ENCODE results near the gene FIS1.
"Not testable (repeated sequence)": the region's sequence is repeated elsewhere in the genome, so short reads cannot be mapped to it uniquely, and the experiment has no call there.

Gene FIS1

DNA sequence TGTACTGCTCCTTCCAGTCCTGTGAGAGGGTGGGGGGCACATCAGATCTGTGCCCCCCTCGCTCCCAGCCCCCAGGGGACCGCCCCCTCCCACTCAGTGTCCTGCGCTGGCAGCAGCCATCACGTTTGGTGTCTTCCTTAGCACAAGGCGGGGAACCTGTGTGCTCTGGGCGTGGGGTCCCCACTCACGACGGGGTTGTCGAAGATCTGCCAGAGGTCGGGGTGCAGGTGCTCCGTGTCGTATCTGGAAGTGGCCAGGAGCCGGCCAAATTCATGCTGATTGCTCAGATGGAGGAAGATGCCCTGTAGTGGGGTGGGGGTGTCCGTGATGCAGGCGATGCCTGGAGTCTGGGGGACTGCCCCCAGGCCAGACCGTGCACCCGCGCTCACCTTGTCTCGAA, 34.7 kb downstream of the FIS1 start:
- no peak for TF ChIP-seq ZFX (IDR thresholded peaks at IDR 0.05)
- TF ChIP-seq, protein P1, sequence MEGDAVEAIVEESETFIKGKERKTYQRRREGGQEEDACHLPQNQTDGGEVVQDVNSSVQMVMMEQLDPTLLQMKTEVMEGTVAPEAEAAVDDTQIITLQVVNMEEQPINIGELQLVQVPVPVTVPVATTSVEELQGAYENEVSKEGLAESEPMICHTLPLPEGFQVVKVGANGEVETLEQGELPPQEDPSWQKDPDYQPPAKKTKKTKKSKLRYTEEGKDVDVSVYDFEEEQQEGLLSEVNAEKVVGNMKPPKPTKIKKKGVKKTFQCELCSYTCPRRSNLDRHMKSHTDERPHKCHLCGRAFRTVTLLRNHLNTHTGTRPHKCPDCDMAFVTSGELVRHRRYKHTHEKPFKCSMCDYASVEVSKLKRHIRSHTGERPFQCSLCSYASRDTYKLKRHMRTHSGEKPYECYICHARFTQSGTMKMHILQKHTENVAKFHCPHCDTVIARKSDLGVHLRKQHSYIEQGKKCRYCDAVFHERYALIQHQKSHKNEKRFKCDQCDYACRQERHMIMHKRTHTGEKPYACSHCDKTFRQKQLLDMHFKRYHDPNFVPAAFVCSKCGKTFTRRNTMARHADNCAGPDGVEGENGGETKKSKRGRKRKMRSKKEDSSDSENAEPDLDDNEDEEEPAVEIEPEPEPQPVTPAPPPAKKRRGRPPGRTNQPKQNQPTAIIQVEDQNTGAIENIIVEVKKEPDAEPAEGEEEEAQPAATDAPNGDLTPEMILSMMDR (conservative IDR thresholded peaks at IDR 0.05), result no peak
- H3K27ac ChIP-seq, result no peak overlapping the region

DNA sequence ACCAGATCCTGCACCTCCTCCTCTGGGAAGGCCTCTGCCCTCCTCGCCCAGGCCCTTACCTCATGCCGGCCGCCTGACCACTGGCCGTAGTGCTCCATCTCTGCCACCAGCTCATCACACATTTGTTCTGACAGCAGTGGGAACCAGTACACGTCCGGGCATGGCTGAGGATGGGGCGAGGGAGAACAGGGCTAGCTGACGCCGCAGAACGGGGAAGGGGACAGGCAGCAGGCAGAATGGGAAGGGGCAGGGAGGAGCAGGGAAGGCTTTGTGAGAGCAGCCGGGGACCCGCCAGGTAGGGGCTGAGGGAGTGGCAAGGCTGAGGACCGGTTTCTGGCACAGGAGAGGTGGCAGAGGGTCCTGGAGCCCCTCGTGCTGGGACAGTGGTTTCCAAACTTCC, 36.1 kb downstream of the FIS1 start:
- H3K27ac ChIP-seq, result no peak overlapping the region
- TF ChIP-seq ZFX (IDR thresholded peaks at IDR 0.05), result no peak
- TF ChIP-seq, protein P1 (conservative IDR thresholded peaks at IDR 0.05), result no peak

DNA sequence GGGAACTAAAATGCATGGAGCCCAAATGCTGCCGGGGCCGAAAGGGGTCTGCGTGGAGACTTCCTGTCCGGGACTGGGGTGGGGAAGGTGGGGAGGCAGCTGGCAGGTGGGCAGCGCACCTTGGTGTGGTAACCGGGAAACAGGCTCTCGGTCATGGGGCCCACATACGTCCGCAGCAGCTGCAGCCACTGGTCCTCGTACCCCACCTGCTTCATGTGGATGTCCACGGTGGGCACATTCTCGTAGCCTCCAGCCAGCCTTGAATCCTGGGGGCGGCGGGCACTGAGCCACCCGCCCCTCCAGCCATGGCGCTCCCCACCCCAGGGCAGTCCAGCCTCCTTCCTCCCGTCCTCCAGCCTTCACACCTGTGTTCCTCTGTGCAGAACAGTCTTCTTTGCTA, 37.4 kb downstream of the FIS1 start:
- no peak for TF ChIP-seq ZFX (IDR thresholded peaks at IDR 0.05)
- TF ChIP-seq, protein P1 (conservative IDR thresholded peaks at IDR 0.05), result no peak
- H3K27ac ChIP-seq, result no peak overlapping the region

DNA sequence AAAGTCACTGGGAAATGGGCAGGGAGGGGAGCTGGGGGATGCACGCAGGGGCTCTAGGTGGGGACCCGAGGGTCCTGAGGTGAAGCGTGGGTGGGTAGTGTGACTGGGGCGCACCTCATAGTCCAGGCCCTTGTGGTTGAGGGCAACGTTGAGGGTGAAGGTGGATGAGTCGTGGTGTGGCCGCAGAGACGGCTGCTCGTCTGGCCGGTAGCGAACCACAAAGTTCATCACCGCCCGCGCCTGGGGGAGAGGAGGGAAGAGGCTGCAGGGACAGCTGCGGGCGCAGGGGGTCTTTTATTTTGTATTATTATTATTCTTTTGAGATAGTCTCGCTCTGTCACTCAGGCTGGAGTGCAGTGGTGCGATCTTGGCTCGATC, 38.2 kb downstream of the FIS1 start:
- TF ChIP-seq, protein P1 (conservative IDR thresholded peaks at IDR 0.05), result no peak
- no peak for TF ChIP-seq ZFX (IDR thresholded peaks at IDR 0.05)

DNA sequence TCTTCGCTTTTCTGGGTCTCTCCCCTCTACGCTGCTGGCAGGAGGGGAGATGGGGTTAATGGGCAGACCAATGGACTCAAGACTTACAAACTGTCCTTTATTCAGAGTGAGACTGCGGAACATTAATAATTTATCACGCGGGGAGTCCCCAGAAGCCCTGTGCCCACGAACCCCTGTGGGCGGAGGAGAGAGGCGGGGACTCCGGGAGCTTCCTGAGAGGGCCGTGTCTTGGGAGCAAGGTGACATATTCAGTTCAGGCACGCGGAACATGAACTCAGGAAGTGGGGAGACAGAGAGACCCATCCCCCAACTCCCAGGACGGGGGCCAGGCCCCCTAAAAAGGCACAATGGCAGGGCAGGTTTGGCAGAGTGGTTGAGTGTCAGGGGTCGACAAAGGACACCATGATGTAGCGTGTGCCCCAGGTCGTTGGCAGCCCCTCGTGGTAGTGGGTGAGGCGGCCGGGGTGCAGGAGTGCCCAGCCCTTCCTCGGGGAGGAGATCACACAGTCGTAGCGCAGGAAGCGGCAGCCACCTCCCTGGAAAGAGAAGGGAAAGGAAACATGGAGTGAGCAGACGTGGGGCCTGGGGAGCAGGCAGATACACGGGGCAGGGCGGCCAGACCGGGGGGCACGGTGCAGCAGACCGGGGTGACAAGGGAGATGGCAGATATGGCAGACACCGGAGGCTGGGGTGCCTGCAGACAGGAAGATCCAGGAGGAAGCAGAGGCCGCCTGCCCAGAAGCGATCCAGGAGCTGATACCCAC, 38.8 kb downstream of the FIS1 start:
- no peak overlapping the region for H3K27ac ChIP-seq
- TF ChIP-seq, protein P1 (conservative IDR thresholded peaks at IDR 0.05), result no peak
- no peak for TF ChIP-seq ZFX (IDR thresholded peaks at IDR 0.05)

More for the DNA sequence above, 38.2 kb downstream of the FIS1 start:
- no peak overlapping the region for H3K27ac ChIP-seq

DNA sequence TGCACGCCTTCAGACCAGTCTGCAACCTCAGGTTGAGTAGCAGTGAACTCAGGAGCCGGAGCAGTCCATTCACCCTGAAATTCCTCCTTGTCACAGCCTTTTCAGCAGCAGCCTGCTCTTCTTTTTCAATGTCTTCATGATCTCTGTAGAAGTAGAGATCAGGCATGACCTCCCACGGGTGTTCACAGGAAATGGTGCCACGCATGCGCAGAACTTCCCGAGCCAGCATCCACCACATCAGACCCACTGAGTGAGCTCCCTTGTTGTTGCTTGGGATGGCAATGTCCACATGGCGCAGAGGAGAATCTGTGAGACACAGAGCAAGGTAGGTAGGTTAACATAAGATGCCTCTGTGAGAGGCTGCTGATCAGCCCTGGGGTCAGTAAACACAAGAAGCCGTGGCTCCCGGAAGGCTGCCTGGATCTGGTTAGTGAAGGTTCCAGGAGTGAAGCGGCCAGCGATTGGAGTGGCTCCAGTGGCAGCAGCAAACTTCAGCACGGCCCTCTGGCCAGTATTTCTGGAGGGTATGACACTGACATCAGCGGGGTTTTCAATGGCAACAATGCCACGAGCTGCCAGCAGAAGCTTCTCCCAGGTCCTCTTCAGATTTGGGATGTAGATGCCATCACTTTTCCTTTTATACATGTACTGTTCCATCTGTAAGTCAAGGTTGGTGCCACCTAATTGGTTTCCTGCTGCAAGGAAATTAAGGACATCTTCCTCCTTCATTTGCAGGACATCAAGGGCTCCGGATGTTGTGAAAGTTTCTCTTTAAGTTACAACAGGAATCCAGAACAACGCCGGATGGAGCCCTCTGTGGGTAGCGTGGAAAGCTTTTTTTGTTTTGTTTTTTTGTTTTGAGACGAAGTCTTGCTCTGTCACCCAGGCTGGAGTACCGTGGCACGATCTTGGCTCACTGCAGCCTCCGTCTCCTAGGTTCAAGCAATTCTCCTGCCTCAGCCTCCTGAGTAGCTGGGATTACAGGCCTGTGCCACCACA, 40.8 kb downstream of the FIS1 start:
- H3K27ac ChIP-seq, result not testable (repeated sequence)

DNA sequence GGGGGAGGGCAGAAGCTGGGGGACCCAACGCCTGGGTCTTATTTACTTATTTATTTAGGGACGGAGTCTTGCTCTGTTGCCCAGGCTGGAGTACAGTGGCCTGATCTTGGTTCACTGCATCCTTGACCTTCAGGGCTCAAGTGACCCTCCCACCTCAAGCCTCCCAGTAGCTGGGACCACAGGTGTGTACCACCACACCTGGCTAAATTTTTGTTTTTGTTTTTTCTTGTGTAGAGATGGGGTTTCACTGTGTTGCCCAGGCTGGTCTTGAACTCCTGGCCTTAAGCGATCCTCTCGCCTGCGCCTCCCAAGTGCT, 42.3 kb downstream of the FIS1 start:
- no peak overlapping the region for H3K27ac ChIP-seq
- TF ChIP-seq ZFX (IDR thresholded peaks at IDR 0.05), result no peak
- TF ChIP-seq, protein P1 (conservative IDR thresholded peaks at IDR 0.05), result no peak
